NB4 (cell line): ENCODE measurements around the gene SURF4.

Experiments
- DNase-seq: peaks from one replicate; pipeline ENCODE4 v3.0.0; 2010; ENCODE audit warnings: low read depth
- H3K4me3 ChIP-seq: one replicate; pipeline ENCODE4 v1.5.1; 2011; ENCODE audit warnings: mild to moderate bottlenecking, low read depth, low read length, moderate library complexity
- CTCF ChIP-seq: IDR thresholded peaks from one replicate; pipeline ENCODE4 v1.5.1; 2012; ENCODE audit warnings: low read depth, low read length
- MAX ChIP-seq: IDR thresholded peaks from 2 replicates; pipeline ENCODE4 v1.6.1; 2011; ENCODE audit warnings: low read depth, low read length
- MYC ChIP-seq: IDR thresholded peaks from 2 replicates; pipeline ENCODE4 v1.6.1; 2011; ENCODE audit warnings: low read depth, low read length
- POLR2A ChIP-seq: IDR thresholded peaks from 2 replicates; pipeline ENCODE4 v1.6.1; 2011; ENCODE audit warnings: mild to moderate bottlenecking; ENCODE audit not compliant: insufficient read length; ENCODE audit errors: extremely low read depth

SURF4 gene

DNA sequence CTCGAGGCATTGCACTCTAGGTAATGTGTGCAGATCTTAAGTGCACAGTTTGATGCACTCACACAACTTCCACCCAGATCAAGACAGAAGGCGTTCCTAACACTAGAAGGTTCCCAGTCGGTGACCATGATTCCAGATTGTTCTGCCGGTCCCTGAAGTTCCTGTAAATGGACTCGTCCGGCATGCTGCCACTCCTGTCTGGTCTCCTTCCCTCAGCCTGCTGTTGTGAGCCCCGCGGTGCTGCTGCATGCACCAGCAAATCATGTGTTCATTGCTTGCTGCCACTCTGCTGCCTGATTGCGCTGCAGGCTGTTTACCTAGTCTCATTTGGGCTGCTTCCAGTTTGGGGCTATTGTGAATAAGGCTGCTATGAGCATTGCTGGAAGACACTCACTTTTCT lies 11.8 kb upstream of the SURF4 start:
- no peak for DNase-seq
- no peak overlapping the region for H3K4me3 ChIP-seq
- no peak for TF ChIP-seq CTCF
- TF ChIP-seq POLR2A, result no peak
- TF ChIP-seq MYC, result no peak
- no peak for TF ChIP-seq MAX

DNA sequence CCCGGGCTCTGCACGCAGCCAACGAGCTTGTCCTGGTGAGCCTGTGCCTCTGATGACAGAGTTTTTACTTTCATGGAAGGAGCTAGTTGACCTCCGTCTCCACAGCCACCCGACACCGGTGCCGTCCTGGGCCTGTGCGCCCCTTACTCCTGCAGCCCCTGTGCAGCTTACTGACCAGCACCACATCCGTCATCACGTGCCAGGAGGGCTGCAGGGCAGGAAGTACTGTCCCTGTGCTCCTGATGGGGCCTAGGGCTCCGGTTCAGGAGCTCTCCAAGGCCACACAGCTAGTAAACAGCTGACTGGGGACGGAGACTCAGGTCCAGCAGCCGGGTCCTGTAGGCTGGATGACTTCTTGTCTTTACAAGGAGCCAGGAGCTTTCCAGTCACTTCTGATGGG lies 10.5 kb upstream of the SURF4 start:
- DNase-seq, result no peak
- no peak overlapping the region for H3K4me3 ChIP-seq
- TF ChIP-seq MYC, result no peak
- no peak for TF ChIP-seq MAX
- no peak for TF ChIP-seq POLR2A
- TF ChIP-seq CTCF, result no peak

DNA sequence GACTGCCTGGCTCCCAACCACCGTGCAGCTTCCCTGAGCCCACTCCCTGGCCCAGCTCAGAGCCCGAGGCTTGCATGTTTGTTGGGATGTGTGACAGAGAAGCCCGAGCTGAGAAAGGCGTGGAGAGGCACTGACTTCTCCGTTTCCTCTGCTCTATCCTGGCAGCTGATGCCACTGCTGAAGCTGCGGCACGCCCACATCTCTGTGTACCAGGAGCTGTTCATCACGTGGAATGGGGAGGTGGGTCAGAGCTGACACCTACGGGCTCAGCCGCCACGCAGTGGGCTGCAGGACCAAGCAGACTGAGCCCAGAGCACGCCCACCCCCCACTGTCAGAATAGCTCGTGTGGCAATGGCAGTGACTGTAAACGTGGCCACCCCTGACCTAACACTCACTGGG lies 9.6 kb upstream of the SURF4 start:
- H3K4me3 ChIP-seq, result no peak overlapping the region
- TF ChIP-seq MYC (no peak), MAX (no peak), CTCF (no peak), POLR2A (no peak)
- no peak for DNase-seq

DNA sequence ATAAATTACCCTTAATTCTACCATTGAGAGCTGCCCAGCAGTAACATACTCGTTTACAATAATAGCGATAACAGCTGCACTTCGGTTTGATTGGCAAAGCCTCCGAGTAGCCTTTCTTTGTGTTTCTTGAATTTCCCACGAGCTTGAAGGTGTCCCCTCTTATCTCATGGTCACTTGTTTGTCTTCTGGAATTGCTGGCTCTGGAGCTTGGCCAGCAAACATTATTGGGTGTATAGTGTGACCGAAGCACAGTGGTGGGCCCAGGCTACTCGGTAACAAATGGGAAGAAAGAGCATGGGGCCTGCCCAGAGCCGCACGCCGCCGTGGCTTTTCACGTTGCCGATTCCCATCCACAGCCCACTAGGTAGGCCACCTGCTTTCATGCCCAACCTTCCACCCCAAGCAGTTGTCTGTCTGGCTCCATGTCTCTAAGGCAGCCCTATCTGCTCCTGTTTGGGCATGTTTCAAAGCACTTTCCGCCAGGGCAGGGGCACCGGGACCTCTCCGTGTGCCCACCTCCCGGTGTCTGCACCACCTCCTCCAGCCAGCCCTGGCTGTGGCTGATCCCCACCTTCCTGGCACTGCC lies 9.0 kb upstream of the SURF4 start:
- DNase-seq, result no peak
- TF ChIP-seq CTCF (no peak), MYC (no peak), POLR2A (no peak), MAX (no peak)
- no peak overlapping the region for H3K4me3 ChIP-seq

GRCh38 chr9:133383438-133383837 lies 7.6 kb upstream of the SURF4 start:
- DNase-seq, result no peak
- TF ChIP-seq MAX, result no peak
- TF ChIP-seq POLR2A, result no peak
- TF ChIP-seq CTCF, result no peak
- no peak for TF ChIP-seq MYC
- no peak overlapping the region for H3K4me3 ChIP-seq
